Choroid plexus epithelial cell (primary cell): ENCODE measurements around the gene SENP8.
"Not testable (repeated sequence)": the region's sequence is repeated elsewhere in the genome, so short reads cannot be mapped to it uniquely, and the experiment has no call there.

Experiments used
- DNase-seq: peaks from one replicate; pipeline ENCODE4 v3.0.0-alpha.2; 2010; ENCODE audit warnings: low read depth
- H3K4me3 ChIP-seq: 2 replicates; pipeline ENCODE4 v1.5.1; 2011; ENCODE audit warnings: low read depth, mild to moderate bottlenecking, control low read depth, low read length, moderate library complexity
- TF ChIP-seq, protein P1 (sequence below): conservative IDR thresholded peaks from 2 replicates; pipeline ENCODE4 v1.5.1; 2011; ENCODE audit warnings: low read depth, mild to moderate bottlenecking, control low read depth, inconsistent platforms, low read length, moderate library complexity

The SENP8 gene

DNA sequence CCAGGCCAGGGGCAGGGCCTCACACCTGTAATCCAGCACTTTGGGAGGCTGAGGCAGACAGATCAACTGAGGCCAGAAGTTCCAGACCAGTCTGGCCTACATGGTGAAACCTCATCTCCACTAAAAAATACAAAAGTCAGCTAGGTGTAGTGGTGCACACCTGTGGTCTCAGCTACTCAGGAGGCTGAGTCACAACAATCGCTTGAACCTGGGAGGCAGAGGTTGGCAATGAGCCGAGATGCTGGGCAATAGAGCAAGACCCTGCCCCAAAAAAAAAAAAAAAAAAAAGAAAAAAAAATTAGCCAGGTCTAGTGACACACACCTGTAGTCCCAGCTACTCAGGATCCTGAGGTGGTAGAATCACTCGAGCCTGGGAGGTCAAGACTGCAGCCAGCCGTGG lies 19.0 kb upstream of the SENP8 start:
- DNase-seq = no peak
- no peak overlapping the region for H3K4me3 ChIP-seq
- TF ChIP-seq, protein P1, sequence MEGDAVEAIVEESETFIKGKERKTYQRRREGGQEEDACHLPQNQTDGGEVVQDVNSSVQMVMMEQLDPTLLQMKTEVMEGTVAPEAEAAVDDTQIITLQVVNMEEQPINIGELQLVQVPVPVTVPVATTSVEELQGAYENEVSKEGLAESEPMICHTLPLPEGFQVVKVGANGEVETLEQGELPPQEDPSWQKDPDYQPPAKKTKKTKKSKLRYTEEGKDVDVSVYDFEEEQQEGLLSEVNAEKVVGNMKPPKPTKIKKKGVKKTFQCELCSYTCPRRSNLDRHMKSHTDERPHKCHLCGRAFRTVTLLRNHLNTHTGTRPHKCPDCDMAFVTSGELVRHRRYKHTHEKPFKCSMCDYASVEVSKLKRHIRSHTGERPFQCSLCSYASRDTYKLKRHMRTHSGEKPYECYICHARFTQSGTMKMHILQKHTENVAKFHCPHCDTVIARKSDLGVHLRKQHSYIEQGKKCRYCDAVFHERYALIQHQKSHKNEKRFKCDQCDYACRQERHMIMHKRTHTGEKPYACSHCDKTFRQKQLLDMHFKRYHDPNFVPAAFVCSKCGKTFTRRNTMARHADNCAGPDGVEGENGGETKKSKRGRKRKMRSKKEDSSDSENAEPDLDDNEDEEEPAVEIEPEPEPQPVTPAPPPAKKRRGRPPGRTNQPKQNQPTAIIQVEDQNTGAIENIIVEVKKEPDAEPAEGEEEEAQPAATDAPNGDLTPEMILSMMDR = no peak

GRCh38 chr15:72100551-72100950 lies 17.7 kb upstream of the SENP8 start:
- not testable (repeated sequence) for H3K4me3 ChIP-seq, DNase-seq

GRCh38 chr15:72105111-72105510 lies 13.1 kb upstream of the SENP8 start:
- no peak for DNase-seq
- H3K4me3 ChIP-seq = no peak overlapping the region
- TF ChIP-seq, protein P1 = no peak

DNA sequence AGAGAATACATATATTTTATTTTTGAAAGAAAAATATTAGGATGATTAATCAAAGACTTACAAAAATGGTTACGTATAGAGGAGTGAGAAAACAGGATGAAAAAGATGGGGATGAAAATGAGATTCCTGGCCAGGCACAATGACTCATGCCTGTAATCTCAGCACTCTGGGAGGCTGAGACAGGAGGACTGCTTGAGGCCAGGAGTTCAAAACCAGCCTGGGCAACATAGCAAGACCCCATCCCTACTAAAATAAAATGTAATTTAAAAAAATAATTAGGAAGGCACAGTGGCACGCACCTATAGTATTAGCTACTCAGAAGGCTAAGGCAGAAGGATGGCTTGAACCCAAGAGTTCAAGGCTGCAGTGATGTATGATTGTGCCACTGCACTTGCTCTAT lies 12.1 kb upstream of the SENP8 start:
- no peak for DNase-seq
- no peak overlapping the region for H3K4me3 ChIP-seq
- TF ChIP-seq, protein P1 = no peak

DNA sequence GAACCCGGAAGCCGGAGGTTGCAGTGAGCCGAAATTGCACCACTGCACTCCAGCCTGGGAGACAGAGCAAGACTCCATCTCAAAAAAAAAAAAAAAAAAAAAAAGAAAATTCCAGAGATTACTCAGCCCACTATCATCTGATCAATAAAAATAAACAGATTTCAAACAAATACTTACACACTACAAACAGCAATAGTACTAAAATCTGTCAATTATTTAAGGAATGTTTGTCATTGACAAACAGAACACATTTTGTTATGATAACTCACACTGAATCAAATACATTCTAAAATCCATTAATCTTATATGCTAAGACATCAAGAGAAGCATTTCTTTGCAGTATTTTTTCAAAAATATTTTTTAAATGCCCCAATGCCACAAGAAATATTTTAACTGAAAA lies 7.8 kb upstream of the SENP8 start:
- TF ChIP-seq, protein P1 = no peak
- no peak for DNase-seq
- no peak overlapping the region for H3K4me3 ChIP-seq

DNA sequence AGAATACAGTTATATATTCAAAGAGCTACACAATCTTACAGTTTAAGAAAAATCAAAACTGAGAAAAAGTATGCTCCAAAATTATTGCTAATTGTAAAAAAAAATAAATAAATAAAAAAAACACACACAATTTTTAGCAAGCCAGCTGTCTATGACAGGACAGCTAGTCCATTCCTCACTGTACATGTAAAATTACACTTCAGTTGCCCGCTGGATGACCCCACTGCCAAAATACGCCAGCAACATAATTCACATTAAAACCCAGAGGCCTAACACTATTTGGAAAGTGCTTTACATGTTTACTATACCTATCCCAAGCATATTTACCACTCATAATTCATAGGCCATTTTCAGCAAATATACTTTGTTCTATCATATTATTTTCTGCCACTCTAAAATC lies 6.1 kb upstream of the SENP8 start:
- no peak overlapping the region for H3K4me3 ChIP-seq
- peak; percentile 28 for DNase-seq
- TF ChIP-seq, protein P1 = no peak

GRCh38 chr15:72112805-72113204 lies 5.4 kb upstream of the SENP8 start:
- no peak overlapping the region for H3K4me3 ChIP-seq
- no peak for DNase-seq
- TF ChIP-seq, protein P1 = no peak
